Activated CD8-positive, alpha-beta memory T cell treated with anti-CD3 and anti-CD28 coated beads, Interleukin-2, amount 50 U/mL, for 4 hours (primary cell): ENCODE measurements around the gene PTPRN2.
A peak's percentile ranks its signal among the peaks of the same experiment; 100 is the strongest.
"Not testable (repeated sequence)": the region's sequence is repeated elsewhere in the genome, so short reads cannot be mapped to it uniquely, and the experiment has no call there.

Source experiments
- DNase-seq: peaks from one replicate; pipeline ENCODE4 v3.0.0-alpha.2; 2020

Gene PTPRN2

GRCh38 chr7:158587162-158588084, at the start of gene PTPRN2:
TSS of gene PTPRN2 (minus strand) at chr7:158587823.
- DNase-seq, result peak; percentile 41

GRCh38 chr7:158633055-158633956, 45.7 kb upstream of the PTPRN2 start:
- no peak for DNase-seq

DNA sequence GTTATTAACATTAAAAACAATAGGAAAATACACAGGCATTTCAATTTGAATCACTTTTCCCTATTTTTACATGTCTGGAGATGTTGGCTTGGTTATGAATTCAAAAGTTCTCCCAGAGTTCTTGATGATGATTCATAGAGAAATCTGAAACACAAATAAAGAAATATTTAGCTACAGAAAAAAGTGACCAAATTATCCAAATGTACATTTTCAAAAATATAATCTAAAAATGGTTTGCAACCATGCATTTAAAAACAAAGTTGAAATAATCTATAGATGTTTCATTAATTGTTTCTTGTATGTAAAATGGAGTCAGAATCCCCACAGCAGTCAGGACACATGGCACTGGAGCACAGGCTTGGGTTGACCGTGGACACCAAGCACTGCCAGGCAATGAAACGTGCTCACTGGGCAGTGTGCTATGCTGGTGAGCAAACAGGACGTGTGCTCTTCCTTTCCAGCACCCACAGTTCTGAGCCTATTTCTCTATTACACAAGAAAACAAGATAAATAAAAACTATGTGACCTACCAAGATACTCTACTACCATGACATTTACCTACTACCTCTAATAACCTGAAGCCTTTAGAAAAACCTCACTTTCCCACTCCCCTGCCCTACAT, 44.1 kb upstream of the PTPRN2 start:
- DNase-seq, result no peak

GRCh38 chr7:158626289-158626688, 38.7 kb upstream of the PTPRN2 start:
- not testable (repeated sequence) for DNase-seq

DNA sequence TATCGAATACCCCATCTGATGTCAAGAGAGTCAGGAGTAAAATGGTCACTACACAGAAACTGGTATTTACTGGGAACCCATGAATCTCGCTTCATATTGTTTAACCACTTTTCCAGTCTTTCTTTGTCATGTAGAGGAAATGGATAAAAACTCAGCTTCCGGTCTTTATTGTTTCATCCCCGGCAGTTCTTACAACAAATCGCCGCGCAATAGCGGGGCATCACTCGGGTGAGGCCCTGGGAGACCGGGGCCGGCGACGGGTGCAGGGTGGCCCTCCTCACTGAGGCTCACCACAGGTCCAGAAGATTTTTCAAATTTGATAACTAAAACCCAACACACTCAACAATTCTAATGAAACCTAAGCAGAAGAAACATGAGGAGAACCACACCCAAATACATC, 35.6 kb upstream of the PTPRN2 start:
- no peak for DNase-seq

DNA sequence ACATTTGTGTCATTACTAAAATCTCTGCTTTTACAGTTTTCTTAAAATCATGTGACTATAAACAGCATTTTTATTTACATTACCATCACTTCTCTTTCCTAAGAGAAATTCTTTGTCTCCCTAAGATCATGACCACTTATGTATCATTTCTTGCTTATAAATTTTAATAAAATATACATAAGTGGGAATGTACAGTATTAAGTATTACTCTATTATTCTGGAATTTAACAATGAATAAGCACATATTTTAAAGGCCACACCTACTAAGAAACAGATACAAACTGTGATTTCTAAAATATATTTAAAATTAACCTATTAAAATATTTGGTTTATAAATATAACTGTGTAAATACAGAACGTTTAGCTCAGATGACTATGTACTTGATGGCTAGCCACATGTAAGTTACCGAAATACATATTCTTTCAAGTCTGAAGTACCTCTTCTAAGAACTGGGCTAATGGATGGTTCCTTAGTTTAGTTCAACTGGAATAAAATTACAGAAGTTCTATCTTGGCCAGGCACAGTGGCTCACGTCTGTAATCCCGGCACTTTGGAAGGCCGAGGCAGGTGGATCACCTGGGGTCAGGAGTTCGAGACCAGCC, 33.3 kb upstream of the PTPRN2 start:
- DNase-seq, result no peak

DNA sequence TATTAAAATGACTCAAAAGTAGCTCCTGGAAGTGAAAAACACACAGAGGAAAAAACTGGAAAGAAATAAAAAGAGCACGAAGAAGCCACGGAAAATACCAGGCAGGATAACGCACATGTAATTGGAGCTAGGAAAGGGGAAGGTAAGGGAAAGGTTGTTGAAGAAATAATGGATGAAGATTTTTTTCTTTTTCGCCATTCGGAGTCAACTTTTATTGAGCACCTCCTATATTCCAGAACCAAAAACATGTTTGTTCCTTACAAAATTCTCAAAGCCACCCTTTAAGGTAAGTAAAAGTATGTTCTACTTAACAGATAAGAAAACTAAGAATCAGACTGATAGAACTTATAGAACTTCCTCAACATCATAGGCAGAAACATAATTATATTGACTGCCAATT, 32.8 kb upstream of the PTPRN2 start:
- DNase-seq, result no peak

DNA sequence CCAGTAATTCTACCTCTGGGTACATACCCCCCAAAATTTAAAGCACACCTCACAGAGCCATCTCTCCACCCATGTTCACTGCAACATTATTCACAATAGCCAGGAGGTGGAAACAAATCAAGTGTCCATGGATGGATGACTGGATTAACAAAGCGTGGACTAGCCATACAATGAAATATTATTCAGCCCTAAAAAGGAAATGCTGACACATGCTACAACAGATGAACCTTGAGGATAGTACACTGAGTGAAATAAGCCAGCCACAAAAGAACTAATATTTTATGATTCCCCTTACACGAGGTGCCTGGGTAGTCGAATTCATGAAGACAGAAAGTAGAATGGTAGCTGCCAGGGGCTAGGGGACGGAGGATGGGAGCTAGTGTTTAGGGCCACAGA, 31.1 kb upstream of the PTPRN2 start:
- no peak for DNase-seq

GRCh38 chr7:158617737-158618128, 30.1 kb upstream of the PTPRN2 start:
- DNase-seq, result no peak

- no peak for DNase-seq
Observed at GRCh38 chr7:158616050-158616449, 28.4 kb upstream of the PTPRN2 start.

GRCh38 chr7:158614700-158615099, 27.1 kb upstream of the PTPRN2 start:
- DNase-seq, result no peak

DNA sequence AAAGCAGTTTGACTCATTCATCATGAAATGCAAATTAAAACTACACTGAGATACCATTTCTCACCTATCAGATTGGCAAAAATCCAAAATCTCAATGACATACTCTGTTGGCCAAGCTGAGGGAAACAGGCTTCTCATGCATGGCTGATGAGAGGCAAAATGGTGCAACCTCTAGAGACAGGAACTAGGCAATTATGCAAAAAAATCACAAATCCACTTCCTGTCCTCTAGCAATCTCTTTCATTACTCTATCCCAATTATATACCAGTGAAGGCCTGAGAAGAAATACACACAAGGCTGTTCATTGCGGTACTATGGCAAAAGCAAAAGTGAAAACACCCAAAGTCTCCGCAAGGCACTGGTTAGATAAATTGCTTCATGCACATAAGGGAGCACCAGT, 25.9 kb upstream of the PTPRN2 start:
- no peak for DNase-seq

DNA sequence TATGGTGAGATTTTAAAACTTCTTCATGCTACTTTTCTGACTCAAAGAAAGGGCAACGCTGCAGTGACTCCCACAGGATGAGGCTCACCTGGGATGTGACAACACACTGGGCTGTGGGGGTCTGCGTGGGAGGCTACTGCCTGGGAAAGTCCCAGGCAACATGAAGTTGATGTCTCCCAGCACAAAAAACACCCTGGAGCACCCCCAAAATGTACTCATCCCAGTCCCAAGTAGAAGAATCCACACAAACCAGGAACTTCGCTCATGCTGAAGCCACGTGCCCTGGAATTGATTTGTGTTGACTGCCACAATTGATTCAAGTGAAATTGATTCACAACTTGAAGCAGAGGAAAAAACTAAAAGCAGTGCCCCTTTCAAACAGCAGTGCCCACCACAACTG, 24.9 kb upstream of the PTPRN2 start:
- no peak for DNase-seq

GRCh38 chr7:158611541-158611940, 23.9 kb upstream of the PTPRN2 start:
- no peak for DNase-seq

DNA sequence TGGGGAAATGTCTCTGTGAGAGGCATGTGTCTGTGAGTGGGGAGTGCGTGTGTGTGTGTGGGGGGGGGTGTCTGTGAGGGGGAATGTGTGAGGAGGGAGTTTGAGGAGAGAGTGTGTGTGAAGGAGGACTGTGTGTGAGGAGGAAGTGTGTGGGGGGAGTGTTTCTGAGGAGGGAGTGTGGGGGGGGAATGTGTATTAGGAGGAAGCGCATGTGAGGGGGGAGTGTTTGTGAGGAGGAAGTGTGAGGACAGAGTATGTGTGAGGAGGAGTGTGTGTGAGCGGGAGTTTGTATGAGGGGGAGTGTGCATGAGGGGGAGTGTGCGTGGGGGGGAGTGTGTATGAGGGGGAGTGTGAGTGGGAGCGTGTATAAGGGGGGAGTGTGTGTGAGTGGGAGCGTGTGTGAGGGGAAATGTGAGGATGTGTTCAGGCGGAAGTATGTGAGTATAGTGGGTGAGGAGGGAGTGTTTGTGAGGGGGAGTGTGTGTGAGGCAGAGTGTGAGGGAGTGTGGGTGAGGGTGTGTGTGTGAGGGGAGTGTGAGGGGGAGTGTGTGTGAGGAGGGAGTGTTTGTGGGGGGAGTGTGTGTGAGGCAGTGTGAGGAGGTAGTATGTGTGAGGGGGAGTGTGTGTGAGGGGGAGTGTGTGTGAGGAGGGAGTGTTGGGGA, 21.8 kb upstream of the PTPRN2 start:
- DNase-seq, result no peak

DNA sequence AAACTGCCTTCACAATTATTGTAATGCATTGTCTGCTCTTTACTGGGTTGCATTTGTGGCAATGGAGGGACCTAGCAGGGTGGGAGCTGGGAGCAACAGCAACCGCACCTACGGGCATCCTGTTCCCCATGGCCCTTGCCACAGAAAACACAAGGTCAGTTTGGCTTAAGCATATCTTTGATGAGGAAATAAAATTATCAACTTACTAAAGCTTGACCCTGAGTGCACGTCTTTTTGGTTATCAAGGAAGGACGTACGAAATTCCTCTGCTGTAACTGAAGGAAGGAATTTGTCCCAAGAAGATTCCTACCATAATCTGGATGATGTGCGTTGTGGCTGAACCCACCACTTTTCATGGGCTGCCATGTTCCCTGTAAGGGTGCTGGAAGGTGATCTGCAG, 19.9 kb upstream of the PTPRN2 start:
- no peak for DNase-seq

DNA sequence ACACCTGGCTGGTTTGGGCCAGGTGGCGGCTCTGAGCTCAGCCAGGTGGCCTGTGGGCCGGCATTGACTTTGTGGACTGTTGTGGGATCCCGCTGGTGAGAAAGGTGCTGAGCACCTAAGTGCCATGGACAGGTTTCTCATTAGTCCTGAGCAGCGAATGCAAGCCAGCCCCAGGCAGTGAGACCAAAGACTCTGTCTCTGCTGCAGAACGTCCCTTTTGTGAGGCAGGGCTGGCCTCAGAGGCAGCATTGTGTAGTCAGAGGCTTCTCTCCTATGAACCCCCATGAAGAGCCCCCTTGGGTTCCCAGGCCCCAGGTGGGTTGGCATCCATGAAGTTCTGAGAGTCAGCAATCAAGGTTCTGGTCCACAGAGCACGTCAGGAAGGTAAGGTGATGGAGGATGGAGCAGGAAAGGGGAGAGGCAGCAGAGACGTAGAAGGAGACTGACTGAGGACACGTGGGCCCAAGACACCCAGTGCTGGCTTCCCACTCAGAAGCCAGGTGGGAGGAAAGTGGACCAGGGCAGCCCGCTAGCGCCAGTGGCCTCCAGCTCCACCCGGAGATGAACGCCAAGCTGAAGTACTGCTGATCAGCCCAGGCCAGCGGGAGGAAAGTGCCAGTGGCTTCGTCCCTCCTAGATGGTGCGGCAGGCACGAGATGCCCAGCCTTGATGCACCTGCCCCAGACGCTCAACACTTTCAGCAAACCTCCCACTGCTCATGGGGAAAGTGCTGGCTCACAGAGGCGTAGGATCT, 19.2 kb upstream of the PTPRN2 start:
- DNase-seq, result no peak

DNA sequence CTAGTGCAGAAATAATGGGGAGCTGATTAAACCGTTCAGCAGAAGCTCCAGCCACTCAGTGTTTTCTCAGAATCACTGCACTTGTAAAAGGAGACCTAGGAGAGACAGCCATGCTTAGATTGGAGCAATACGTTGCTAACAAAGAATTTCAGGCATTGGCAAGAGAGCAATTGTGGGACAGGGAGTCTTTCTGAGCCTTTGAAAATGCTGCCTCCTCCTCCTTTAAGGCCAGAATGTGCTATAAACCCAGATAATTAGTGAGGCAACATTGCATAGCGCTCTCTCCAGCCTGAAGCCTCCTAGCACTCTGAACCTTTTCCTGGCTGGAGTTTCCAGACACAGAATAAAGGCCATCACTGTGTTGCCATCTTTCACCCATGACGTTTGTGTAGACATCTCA, 18.5 kb upstream of the PTPRN2 start:
- no peak for DNase-seq

DNA sequence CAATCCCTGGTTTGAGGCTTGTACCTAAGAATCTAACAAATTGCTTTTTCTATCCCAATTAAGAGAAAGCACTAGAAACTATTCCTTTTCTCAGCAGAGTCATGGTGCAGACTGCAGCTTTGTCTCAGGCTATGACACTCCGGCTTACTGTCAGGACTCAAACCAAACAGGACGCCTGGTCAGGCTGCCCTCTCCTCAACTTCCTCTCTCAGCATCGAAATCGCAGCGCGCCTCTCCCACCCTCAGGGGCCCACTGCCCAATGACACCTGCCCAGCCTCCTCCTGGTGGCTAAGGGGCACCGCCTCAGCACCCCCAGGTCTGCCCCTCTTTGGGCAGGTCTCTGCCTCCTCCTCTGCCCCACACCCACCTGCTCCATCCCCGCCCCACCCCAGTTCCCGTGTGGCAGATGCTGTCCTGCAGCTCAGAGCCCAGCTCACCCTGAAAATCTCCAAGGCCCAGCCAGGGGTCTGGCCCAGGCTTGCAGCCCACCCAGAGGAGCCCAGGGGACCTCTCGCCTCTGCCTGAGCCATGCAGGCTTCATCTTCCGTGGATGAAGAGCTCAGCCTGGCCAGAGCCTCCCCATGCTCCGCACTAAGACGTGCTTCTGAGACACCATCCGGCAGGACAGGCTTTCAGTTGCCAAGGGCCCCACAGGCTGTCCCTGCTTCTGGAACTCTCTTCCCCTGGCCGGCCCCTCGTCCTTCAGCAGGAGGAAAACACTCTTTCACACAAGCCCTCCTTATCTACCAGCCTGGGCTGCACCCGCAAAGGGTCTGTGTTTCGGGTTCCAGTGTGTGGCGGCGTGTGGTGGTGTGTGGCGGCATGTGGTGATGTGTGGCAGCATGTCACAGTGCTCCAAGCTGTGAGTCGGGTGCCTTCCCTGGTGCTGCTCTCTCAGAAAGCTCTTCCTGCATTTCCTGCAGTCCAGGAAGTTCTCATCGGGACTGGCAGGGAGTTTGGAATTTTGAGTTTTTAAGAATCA, 16.4 kb upstream of the PTPRN2 start:
- no peak for DNase-seq
